ENCODE measurements around the gene TRIM56.

Gene TRIM56

GRCh38 chr7:101084865-101085161 is 468 bp upstream of the TRIM56 start:
- Histone ChIP-seq H3K4me2 (ENCODE audit: low read depth, low read length, poor library complexity, severe bottlenecking) (peak overlapping the region; percentile 91), H4K20me1 (ENCODE audit: low read depth, low read length) (no peaks in the 10 kb centered on the region), H3K79me2 (ENCODE audit: insufficient read depth, low read length) (peaks cover 16% of the 10 kb centered on the region), H3K27ac (ENCODE audit: low read depth, low read length) (peak overlapping the region; percentile 1; the same call in 1 of the 2 replicates), H3K9me3 (ENCODE audit: insufficient read depth, low read length) (no peaks in the 10 kb centered on the region), H3K36me3 (ENCODE audit: low read length) (no peaks in the 10 kb centered on the region), H3K9me2 (replicated peaks; ENCODE audit: insufficient read depth, low read length) (no peaks in the 10 kb centered on the region), H3K9ac (ENCODE audit: low read length) (peak overlapping the region; percentile 83), H3K27me3 (ENCODE audit: low read length) (no peaks in the 10 kb centered on the region), H3F3A (ENCODE audit: insufficient read depth) (no peaks in the 10 kb centered on the region; the same call in 1 of the 2 replicates), H3K4me3 (ENCODE audit: insufficient read depth, low read length, poor library complexity, severe bottlenecking) (peak overlapping the region; percentile 90), H2AFZ (ENCODE audit: low read depth, low read length, severe bottlenecking) (peak overlapping the region; percentile 87)
- TF ChIP-seq EZH2phosphoT487 (conservative IDR thresholded peaks at IDR 0.05; ENCODE audit: low read length) (no peak), CTCF (IDR thresholded peaks at IDR 0.05; ENCODE audit: insufficient read depth, low read length, poor library complexity, severe bottlenecking) (no peak)

- peaks cover 16% of the 10 kb centered on the region for H3K79me2 ChIP-seq (ENCODE audit: insufficient read depth, low read length)
Observed at GRCh38 chr7:101087334-101088068, 2.2 kb downstream of the TRIM56 start.

GRCh38 chr7:101088069-101088425 is 2.8 kb downstream of the TRIM56 start:
- Histone ChIP-seq H3K79me2 (ENCODE audit: insufficient read depth, low read length) (peaks cover 16% of the 10 kb centered on the region), H2AFZ (ENCODE audit: low read depth, low read length, severe bottlenecking) (no peak overlapping the region), H4K20me1 (ENCODE audit: low read depth, low read length) (no peaks in the 10 kb centered on the region), H3K9me3 (ENCODE audit: insufficient read depth, low read length) (no peaks in the 10 kb centered on the region), H3F3A (ENCODE audit: insufficient read depth) (no peaks in the 10 kb centered on the region), H3K27ac (ENCODE audit: low read depth, low read length) (no peak overlapping the region), H3K9me2 (replicated peaks; ENCODE audit: insufficient read depth, low read length) (no peaks in the 10 kb centered on the region), H3K4me2 (ENCODE audit: low read depth, low read length, poor library complexity, severe bottlenecking) (no peak overlapping the region), H3K4me3 (ENCODE audit: insufficient read depth, low read length, poor library complexity, severe bottlenecking) (no peak overlapping the region), H3K9ac (ENCODE audit: low read length) (no peak overlapping the region), H3K27me3 (ENCODE audit: low read length) (no peaks in the 10 kb centered on the region), H3K36me3 (ENCODE audit: low read length) (no peaks in the 10 kb centered on the region)
- no peak for TF ChIP-seq CTCF (IDR thresholded peaks at IDR 0.05; ENCODE audit: insufficient read depth, low read length, poor library complexity, severe bottlenecking)
- TF ChIP-seq EZH2phosphoT487 (conservative IDR thresholded peaks at IDR 0.05; ENCODE audit: low read length): no peak

More at GRCh38 chr7:101087334-101088068, 2.2 kb downstream of the TRIM56 start:
- Histone ChIP-seq H3K4me2 (ENCODE audit: low read depth, low read length, poor library complexity, severe bottlenecking) (no peak overlapping the region), H3F3A (ENCODE audit: insufficient read depth) (no peaks in the 10 kb centered on the region), H3K27ac (ENCODE audit: low read depth, low read length) (no peak overlapping the region), H4K20me1 (ENCODE audit: low read depth, low read length) (no peaks in the 10 kb centered on the region), H3K27me3 (ENCODE audit: low read length) (no peaks in the 10 kb centered on the region), H2AFZ (ENCODE audit: low read depth, low read length, severe bottlenecking) (no peak overlapping the region), H3K9me3 (ENCODE audit: insufficient read depth, low read length) (no peaks in the 10 kb centered on the region), H3K36me3 (ENCODE audit: low read length) (no peaks in the 10 kb centered on the region), H3K9ac (ENCODE audit: low read length) (no peak overlapping the region), H3K9me2 (replicated peaks; ENCODE audit: insufficient read depth, low read length) (no peaks in the 10 kb centered on the region), H3K4me3 (ENCODE audit: insufficient read depth, low read length, poor library complexity, severe bottlenecking) (no peak overlapping the region)
- no peak for TF ChIP-seq CTCF (IDR thresholded peaks at IDR 0.05; ENCODE audit: insufficient read depth, low read length, poor library complexity, severe bottlenecking)

Measured in SU-DHL-6 (cell line).